HG03097 (cell line): ENCODE data around the gene VARS1.

Experiments
- ATAC-seq: cut with Tn5 transposase; IDR thresholded peaks from one replicate; pipeline ENCODE4 v1.9.1; 2021; ENCODE audit not compliant: unreplicated experiment, low FRiP score

The VARS1 gene

GRCh38 chr6:31775633-31776484 lies 19.7 kb downstream of the VARS1 start:
- no peak for ATAC-seq

GRCh38 chr6:31775184-31775583 lies 20.4 kb downstream of the VARS1 start:
- no peak for ATAC-seq

- no peak for ATAC-seq
Measured at GRCh38 chr6:31771992-31772358, 23.6 kb downstream of the VARS1 start.

GRCh38 chr6:31770860-31771259 lies 24.7 kb downstream of the VARS1 start:
- no peak for ATAC-seq

GRCh38 chr6:31769684-31770371 lies 25.7 kb downstream of the VARS1 start:
- no peak for ATAC-seq

GRCh38 chr6:31768363-31769257 lies 26.9 kb downstream of the VARS1 start:
- ATAC-seq, result no peak

- no peak for ATAC-seq
Measured at GRCh38 chr6:31767096-31767645, 28.4 kb downstream of the VARS1 start.

GRCh38 chr6:31765910-31766794 lies 29.4 kb downstream of the VARS1 start:
- ATAC-seq, result no peak

- no peak for ATAC-seq
Measured at GRCh38 chr6:31765559-31765909, 30.0 kb downstream of the VARS1 start.

- ATAC-seq, result no peak
Measured at GRCh38 chr6:31764198-31764597, 31.4 kb downstream of the VARS1 start.

GRCh38 chr6:31763619-31763940 lies 32.0 kb downstream of the VARS1 start:
- no peak for ATAC-seq

GRCh38 chr6:31762878-31763618 lies 32.5 kb downstream of the VARS1 start:
- no peak for ATAC-seq

GRCh38 chr6:31762356-31762755 lies 33.2 kb downstream of the VARS1 start, which contains the start of gene SAPCD1:
TSS of gene SAPCD1 (plus strand) at chr6:31762656. CDS start at chr6:31763055, 399 bp downstream.
- no peak for ATAC-seq

GRCh38 chr6:31761343-31761742 lies 34.2 kb downstream of the VARS1 start:
- ATAC-seq, result no peak

GRCh38 chr6:31760790-31761189 lies 34.8 kb downstream of the VARS1 start:
- no peak for ATAC-seq

- no peak for ATAC-seq
Measured at GRCh38 chr6:31758281-31758680, 37.3 kb downstream of the VARS1 start.

- ATAC-seq, result no peak
Measured at GRCh38 chr6:31752739-31753319, 42.7 kb downstream of the VARS1 start.

GRCh38 chr6:31750411-31751022 lies 45.0 kb downstream of the VARS1 start:
- ATAC-seq, result no peak
